ENCODE measurements around the gene ATAD3C. TPM values are rescaled to one million over a fixed set of nuclear protein-coding genes. Genes with fewer than 3 reads are reported as not detected.
"Not testable (repeated sequence)": the region's sequence is repeated elsewhere in the genome, so short reads cannot be mapped to it uniquely, and the experiment has no call there.

Gene ATAD3C
- total RNA-seq, 1 donor from 2014 or later, result 2.9 TPM

DNA sequence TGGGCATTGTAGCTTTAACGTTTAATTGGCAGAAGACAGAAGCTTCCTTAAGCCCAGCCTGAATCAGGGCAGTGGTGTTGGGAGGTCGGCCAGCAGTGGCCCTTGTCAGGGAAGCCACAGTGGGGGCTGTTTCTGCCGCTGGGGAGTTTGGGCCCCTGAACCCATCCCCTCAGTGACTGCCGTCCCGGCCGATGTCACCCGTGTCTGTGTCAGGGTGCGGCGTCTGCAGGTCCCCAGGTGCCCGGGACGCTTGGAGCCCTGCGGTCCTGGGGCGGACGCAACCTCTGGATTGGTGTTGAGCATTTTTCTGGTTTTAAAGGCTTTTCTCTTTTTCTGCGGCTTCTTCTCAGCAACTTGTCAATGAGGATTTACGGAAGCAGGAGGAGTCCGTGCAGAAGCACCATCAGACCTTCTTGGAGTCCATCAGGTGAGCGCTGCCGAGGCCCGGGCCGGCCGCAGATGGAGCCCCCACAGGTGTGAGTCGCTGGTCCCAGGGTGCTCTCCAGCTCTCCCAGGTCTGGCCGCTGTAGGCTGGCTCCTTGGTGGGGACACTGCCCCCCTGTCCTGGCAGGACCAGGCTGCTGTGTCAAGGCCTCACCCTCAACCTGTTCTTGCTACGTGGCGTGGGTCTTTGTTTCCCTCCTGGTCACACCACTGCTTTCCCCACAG, 2.3 kb downstream of the ATAD3C start:
- no peak for DNase-seq (ENCODE audit: low spot score in 2 of 2, unreplicated experiment in 2 of 2)
- Mint-ChIP-seq H3K4me1 (no peaks in the 10 kb centered on the region), H3K27ac (no peak overlapping the region), H3K9me3 (no peaks in the 10 kb centered on the region), H3K4me3 (no peak overlapping the region), H3K27me3 (ENCODE audit: low read depth) (peaks cover 8% of the 10 kb centered on the region), H3K36me3 (no peaks in the 10 kb centered on the region)
- TF ChIP-seq, protein P1, sequence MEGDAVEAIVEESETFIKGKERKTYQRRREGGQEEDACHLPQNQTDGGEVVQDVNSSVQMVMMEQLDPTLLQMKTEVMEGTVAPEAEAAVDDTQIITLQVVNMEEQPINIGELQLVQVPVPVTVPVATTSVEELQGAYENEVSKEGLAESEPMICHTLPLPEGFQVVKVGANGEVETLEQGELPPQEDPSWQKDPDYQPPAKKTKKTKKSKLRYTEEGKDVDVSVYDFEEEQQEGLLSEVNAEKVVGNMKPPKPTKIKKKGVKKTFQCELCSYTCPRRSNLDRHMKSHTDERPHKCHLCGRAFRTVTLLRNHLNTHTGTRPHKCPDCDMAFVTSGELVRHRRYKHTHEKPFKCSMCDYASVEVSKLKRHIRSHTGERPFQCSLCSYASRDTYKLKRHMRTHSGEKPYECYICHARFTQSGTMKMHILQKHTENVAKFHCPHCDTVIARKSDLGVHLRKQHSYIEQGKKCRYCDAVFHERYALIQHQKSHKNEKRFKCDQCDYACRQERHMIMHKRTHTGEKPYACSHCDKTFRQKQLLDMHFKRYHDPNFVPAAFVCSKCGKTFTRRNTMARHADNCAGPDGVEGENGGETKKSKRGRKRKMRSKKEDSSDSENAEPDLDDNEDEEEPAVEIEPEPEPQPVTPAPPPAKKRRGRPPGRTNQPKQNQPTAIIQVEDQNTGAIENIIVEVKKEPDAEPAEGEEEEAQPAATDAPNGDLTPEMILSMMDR (IDR thresholded peaks at IDR 0.05; ENCODE audit: unreplicated experiment), result no peak

DNA sequence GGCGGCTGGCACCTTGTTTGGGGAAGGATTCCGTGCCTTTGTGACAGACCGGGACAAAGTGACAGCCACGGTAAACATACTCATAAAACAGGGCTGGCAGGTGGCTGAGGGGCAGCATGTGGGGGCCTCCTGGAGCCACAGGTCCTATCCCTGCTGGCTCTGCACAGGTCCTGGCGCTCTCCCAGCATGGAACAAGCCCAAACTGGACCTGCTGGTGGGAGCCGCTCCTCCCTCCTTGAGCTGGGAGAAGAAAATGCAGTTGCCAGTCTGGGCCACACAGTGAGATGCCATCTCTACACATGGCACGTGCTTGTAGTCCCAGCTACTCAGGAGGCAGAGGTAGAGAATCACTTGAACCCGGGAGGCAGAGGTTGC, 2.9 kb downstream of the ATAD3C start:
- H3K36me3 Mint-ChIP-seq, result not testable (repeated sequence)

GRCh38 chr1:1452882-1453281, 3.4 kb downstream of the ATAD3C start:
- DNase-seq (ENCODE audit: low spot score in 2 of 2, unreplicated experiment in 2 of 2), result no peak
- H3K9me3 Mint-ChIP-seq, result no peaks in the 10 kb centered on the region
- H3K27ac Mint-ChIP-seq, result no peak overlapping the region
- no peaks in the 10 kb centered on the region for H3K4me1 Mint-ChIP-seq
- H3K4me3 Mint-ChIP-seq, result no peak overlapping the region
- H3K27me3 Mint-ChIP-seq (ENCODE audit: low read depth), result peaks cover 8% of the 10 kb centered on the region
- no peaks in the 10 kb centered on the region for H3K36me3 Mint-ChIP-seq
- TF ChIP-seq, protein P1 (IDR thresholded peaks at IDR 0.05; ENCODE audit: unreplicated experiment), result no peak

More for the DNA sequence above, 2.9 kb downstream of the ATAD3C start:
- H3K27me3 Mint-ChIP-seq (ENCODE audit: low read depth); DNase-seq (ENCODE audit: low spot score in 2 of 2, unreplicated experiment in 2 of 2); H3K4me1 Mint-ChIP-seq; H3K4me3 Mint-ChIP-seq; H3K9me3 Mint-ChIP-seq; H3K27ac Mint-ChIP-seq: not testable (repeated sequence)

- not testable (repeated sequence) for H3K27me3 Mint-ChIP-seq (ENCODE audit: low read depth); H3K9me3 Mint-ChIP-seq; H3K4me3 Mint-ChIP-seq; H3K27ac Mint-ChIP-seq; H3K36me3 Mint-ChIP-seq; H3K4me1 Mint-ChIP-seq; DNase-seq (ENCODE audit: low spot score in 2 of 2, unreplicated experiment in 2 of 2)
Observed at GRCh38 chr1:1454286-1455056, 5.0 kb downstream of the ATAD3C start.

DNA sequence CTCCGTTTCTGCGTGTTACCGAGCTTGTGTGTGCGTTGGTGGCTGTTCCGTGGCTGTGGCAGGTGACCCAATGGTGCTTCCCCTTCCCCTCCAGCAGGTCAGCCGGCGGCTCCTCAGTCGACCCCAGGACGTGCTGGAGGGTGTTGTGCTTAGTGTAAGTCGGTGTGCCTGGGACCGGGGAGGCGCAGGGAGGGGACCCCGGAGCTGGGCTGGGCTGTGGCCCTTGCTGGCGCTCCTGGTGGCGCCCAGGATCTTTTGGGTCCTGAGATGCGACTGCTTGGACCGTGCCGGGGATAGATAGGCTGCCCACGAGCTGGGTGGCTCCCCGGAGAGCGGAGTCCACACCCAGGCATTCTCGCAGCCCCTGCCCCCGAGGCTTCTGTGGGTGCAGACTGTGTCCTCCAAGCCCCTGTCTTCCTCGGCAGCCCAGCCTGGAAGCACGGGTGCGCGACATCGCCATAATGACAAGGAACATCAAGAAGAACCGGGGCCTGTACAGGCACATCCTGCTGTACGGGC, 5.9 kb downstream of the ATAD3C start:
- no peaks in the 10 kb centered on the region for H3K27me3 Mint-ChIP-seq (ENCODE audit: low read depth)
- TF ChIP-seq, protein P1 (IDR thresholded peaks at IDR 0.05; ENCODE audit: unreplicated experiment), result no peak
- DNase-seq (ENCODE audit: low spot score in 2 of 2, unreplicated experiment in 2 of 2), result no peak
- no peak overlapping the region for H3K4me3 Mint-ChIP-seq
- no peak overlapping the region for H3K27ac Mint-ChIP-seq
- H3K4me1 Mint-ChIP-seq, result no peaks in the 10 kb centered on the region
- no peaks in the 10 kb centered on the region for H3K9me3 Mint-ChIP-seq
- no peaks in the 10 kb centered on the region for H3K36me3 Mint-ChIP-seq

- not testable (repeated sequence) for H3K9me3 Mint-ChIP-seq; H3K4me3 Mint-ChIP-seq; H3K4me1 Mint-ChIP-seq; H3K27me3 Mint-ChIP-seq (ENCODE audit: low read depth); DNase-seq (ENCODE audit: low spot score in 2 of 2, unreplicated experiment in 2 of 2); H3K36me3 Mint-ChIP-seq; H3K27ac Mint-ChIP-seq
Observed at GRCh38 chr1:1455934-1456333, 6.4 kb downstream of the ATAD3C start.

DNA sequence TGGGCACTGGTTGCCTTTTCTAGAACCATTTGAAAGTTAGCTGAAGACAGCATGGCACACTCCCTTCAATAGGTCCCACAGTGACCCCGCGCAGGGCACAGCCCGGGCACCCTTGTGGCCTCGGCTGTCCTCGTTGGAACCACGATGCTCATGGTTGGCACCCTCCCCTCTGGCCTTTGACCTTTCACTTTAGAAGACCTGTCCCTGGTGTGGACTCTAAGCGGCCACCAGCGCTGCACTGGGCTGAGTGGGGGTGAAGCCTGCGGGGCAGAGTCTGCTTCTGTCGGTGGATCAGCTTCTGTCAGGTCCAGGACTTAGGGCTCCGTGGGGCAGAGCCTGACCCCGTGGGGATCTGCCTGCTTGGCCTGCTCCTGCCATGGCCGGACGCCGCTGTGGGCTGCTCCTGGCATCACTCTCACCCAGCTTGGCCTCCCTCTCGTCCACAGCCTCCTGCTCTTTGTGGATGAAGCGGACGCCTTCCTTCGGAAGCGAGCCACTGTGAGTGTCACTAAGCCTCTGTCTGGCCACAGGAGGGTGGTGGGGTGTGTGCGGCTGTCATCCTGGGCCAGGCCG, 7.3 kb downstream of the ATAD3C start:
- H3K27ac Mint-ChIP-seq; H3K36me3 Mint-ChIP-seq; H3K27me3 Mint-ChIP-seq (ENCODE audit: low read depth); H3K4me3 Mint-ChIP-seq; H3K4me1 Mint-ChIP-seq; DNase-seq (ENCODE audit: low spot score in 2 of 2, unreplicated experiment in 2 of 2); H3K9me3 Mint-ChIP-seq: not testable (repeated sequence)

DNA sequence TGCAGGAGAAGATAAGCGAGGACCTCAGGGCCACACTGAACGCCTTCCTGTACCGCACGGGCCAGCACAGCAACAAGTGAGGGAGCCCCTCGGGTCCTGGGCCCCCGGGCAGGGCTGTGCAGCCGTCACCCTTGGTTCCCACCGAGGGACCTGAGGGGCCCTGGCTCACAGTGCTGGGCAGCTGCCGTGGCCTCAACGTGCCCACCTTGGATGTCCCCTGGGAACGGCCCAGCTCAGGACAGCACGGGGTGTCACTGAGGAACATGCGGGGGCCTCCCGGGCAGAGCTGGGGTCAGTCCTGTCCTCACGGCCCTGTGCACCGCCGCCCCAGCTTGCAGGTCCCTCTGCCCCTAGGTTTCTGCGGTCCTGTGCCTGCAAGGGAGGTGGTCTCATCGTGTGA, 9.7 kb downstream of the ATAD3C start:
- not testable (repeated sequence) for H3K4me3 Mint-ChIP-seq; DNase-seq (ENCODE audit: low spot score in 2 of 2, unreplicated experiment in 2 of 2); H3K4me1 Mint-ChIP-seq; H3K36me3 Mint-ChIP-seq; H3K27ac Mint-ChIP-seq; H3K27me3 Mint-ChIP-seq (ENCODE audit: low read depth); H3K9me3 Mint-ChIP-seq

DNA sequence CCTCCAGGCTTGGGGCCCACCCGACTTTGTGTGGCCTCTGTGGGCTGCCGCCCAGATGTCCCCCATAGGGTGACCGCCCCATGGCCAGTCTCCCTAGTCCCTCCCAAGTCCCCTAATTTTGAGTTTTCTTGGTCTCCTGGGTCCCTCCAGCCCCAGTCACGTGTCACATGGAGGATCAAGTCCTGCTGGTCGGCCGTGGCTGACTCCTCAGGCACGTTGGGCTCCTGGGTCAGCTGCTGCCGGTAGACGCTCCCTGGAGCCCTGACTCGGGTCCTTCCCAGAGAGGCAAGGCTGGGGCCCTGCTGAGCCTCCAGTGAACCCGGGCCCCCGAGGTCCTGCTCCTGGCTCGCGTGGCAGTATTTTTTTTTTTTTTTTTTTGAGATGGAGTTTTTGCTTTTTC, 10.2 kb downstream of the ATAD3C start:
- not testable (repeated sequence) for H3K36me3 Mint-ChIP-seq; H3K4me3 Mint-ChIP-seq; H3K9me3 Mint-ChIP-seq; H3K27ac Mint-ChIP-seq; H3K4me1 Mint-ChIP-seq; H3K27me3 Mint-ChIP-seq (ENCODE audit: low read depth); DNase-seq (ENCODE audit: low spot score in 2 of 2, unreplicated experiment in 2 of 2)
